A549 (cell line): ENCODE results near the gene APOA1. TPM values are rescaled to one million over a fixed set of nuclear protein-coding genes. Genes with fewer than 3 reads are reported as not detected.
A peak's percentile ranks its signal among the peaks of the same experiment; 100 is the strongest.

Source experiments
- ATAC-seq, 2 experiments: fragments of 200-7000 bp in 1 of 2; fragments of >200 bp in 1 of 2; cut with Nextera tagmentation in 1 of 2; cut with Tn5 transposase in 1 of 2; 3 replicates each; pipeline versions ENCODE4 v1.8.0 to v1.9.1; 2018 to 2020; ENCODE audit warnings: mild to moderate bottlenecking in 1 of 2, moderate library complexity in 1 of 2
- CTCF ChIA-PET: fragments of 300-600 bp; sonication (Branson Sonifier 250); formaldehyde crosslinking; extraction: SDS; loops from one replicate; lab custom pipeline; 2021; ENCODE audit warnings: antibody characterized with exemption, inconsistent platforms; lab: Yijun Ruan, JAX
- POLR2A ChIA-PET: fragments of 350-600 bp; formaldehyde crosslinking; extraction: SDS; loops from one replicate; lab custom pipeline; 2021; ENCODE audit warnings: antibody characterized with exemption, inconsistent platforms; lab: Yijun Ruan, JAX
- DNase-seq, 2 experiments: peaks; one replicate each; pipeline versions ENCODE4 v3.0.0 to v3.0.0-alpha.2; 2011 to 2016; ENCODE audit warnings: low read depth in 1 of 2, low spot score in 1 of 2
- FAIRE-seq: peaks from 2 replicates; lab custom pipeline; 2011; peaks lifted over from hg19 to GRCh38; lab: Jason Lieb, UNC
- H3K27ac ChIP-seq, 2 experiments: fragments of >200 bp; sonication (Bioruptor Twin); formaldehyde crosslinking; 3 replicates each; pipeline ENCODE4 v1.5.1; 2016 to 2017
- H3K4me1 ChIP-seq: fragments of >200 bp; sonication (Bioruptor Twin); formaldehyde crosslinking; 3 replicates; pipeline ENCODE4 v1.6.1; 2016
- H3K4me2 ChIP-seq: fragments of >200 bp; sonication (Bioruptor Twin); formaldehyde crosslinking; 3 replicates; pipeline ENCODE4 v1.6.1; 2016
- H3K4me3 ChIP-seq: fragments of >200 bp; sonication (Bioruptor Twin); formaldehyde crosslinking; 3 replicates; pipeline ENCODE4 v1.5.1; 2016
- H3K9me3 ChIP-seq: fragments of >200 bp; sonication (Bioruptor Twin); formaldehyde crosslinking; 3 replicates; pipeline ENCODE4 v1.6.1; 2016
- ATOH8 ChIP-seq: fragments of 250-450 bp; sonication (Bioruptor Pico); IDR thresholded peaks from 2 replicates; pipeline ENCODE4 v1.5.0; 2020; ENCODE audit warnings: low read depth, mild to moderate bottlenecking, moderate library complexity
- BCL3 ChIP-seq: fragments of >200 bp; sonication (Bioruptor Twin); formaldehyde crosslinking; IDR thresholded peaks from 3 replicates; pipeline ENCODE4 v1.6.1; 2016
- EHF ChIP-seq: fragments of 250-450 bp; sonication (Bioruptor Pico); IDR thresholded peaks from 2 replicates; pipeline ENCODE4 v1.5.0; 2020; ENCODE audit warnings: mild to moderate bottlenecking
- ELK1 ChIP-seq: fragments of 150-350 bp; IDR thresholded peaks from 2 replicates; pipeline ENCODE4 v1.6.1; 2014; ENCODE audit warnings: low read depth, mild to moderate bottlenecking, low read length
- HMGXB4 ChIP-seq: fragments of 250-450 bp; sonication (Bioruptor Pico); IDR thresholded peaks from 2 replicates; pipeline ENCODE4 v1.5.0; 2021; ENCODE audit warnings: mild to moderate bottlenecking, moderate library complexity, borderline replicate concordance
- JUN ChIP-seq, 2 experiments: fragments of >200 bp; sonication (Bioruptor Twin); formaldehyde crosslinking; IDR thresholded peaks; 2 replicates in 1 of 2; 3 replicates in 1 of 2; pipeline ENCODE4 v1.6.1; 2016 to 2017
- KDM5A ChIP-seq: fragments of 200-600 bp; sonication (generic); IDR thresholded peaks from 2 replicates; pipeline ENCODE4 v1.6.1; 2016; ENCODE audit warnings: antibody characterized with exemption, mild to moderate bottlenecking
- MAFK ChIP-seq: fragments of 450-650 bp; IDR thresholded peaks from 2 replicates; pipeline ENCODE4 v1.6.1; 2014; ENCODE audit not compliant: partially characterized antibody
- MAX ChIP-seq: IDR thresholded peaks from 2 replicates; pipeline ENCODE4 v1.6.1; 2012
- MYC ChIP-seq: IDR thresholded peaks from 2 replicates; pipeline ENCODE4 v1.6.1; 2012; ENCODE audit warnings: mild to moderate bottlenecking, inconsistent platforms, low read length, improper control_type of control experiment, borderline replicate concordance
- PBX3 ChIP-seq: IDR thresholded peaks from 2 replicates; pipeline ENCODE4 v1.6.1; 2012
- PHF8 ChIP-seq: fragments of 200-600 bp; sonication (generic); IDR thresholded peaks from 2 replicates; pipeline ENCODE4 v1.6.1; 2016; ENCODE audit warnings: low read depth, mild to moderate bottlenecking, antibody characterized with exemption, moderate library complexity, borderline replicate concordance
- POLR2A ChIP-seq: IDR thresholded peaks from 2 replicates; pipeline ENCODE4 v1.6.1; 2012; ENCODE audit warnings: mild to moderate bottlenecking, low read length
- REST ChIP-seq: fragments of 200-600 bp; sonication (generic); IDR thresholded peaks from 2 replicates; pipeline ENCODE4 v1.6.1; 2016; ENCODE audit warnings: antibody characterized with exemption, mild to moderate bottlenecking, moderate library complexity
- RFX5 ChIP-seq: fragments of 450-650 bp; IDR thresholded peaks from 2 replicates; pipeline ENCODE4 v1.7.1; 2014; ENCODE audit warnings: antibody characterized with exemption, mild to moderate bottlenecking, moderate library complexity
- SMC3 ChIP-seq: fragments of >200 bp; sonication (Bioruptor Twin); formaldehyde crosslinking; IDR thresholded peaks from 3 replicates; pipeline ENCODE4 v1.6.1; 2018; ENCODE audit warnings: inconsistent platforms
- USF2 ChIP-seq: fragments of 450-650 bp; IDR thresholded peaks from 2 replicates; pipeline ENCODE4 v1.6.1; 2014; ENCODE audit warnings: antibody characterized with exemption
- WGBS: methylation state at CpG from one replicate; pipeline ENCODE4 v1.1.6; 2017; ENCODE audit errors: missing lambda C conversion rate; 5-methylcytosine and 5-hydroxymethylcytosine counted together
- polyA plus RNA-seq, 4 experiments: library from polyadenylated mRNA; depleted of rRNA in 3 of 4; stranded (reverse); fragments of >200 nt; fragmentation: RNase III in 1 of 4; extraction: RNeasy Plus Mini Kit Qiagen cat#74134 plus additional on column Dnase treatment in 1 of 4; gene quantifications; 2 replicates in 3 of 4; 3 replicates in 1 of 4; pipeline ENCODE4 v1.2.3, GENCODE V29; 2011 to 2017

APOA1 gene
- polyA plus RNA-seq, 2 of the 4 experiments (the other 2 are of a cell fraction), result 0.23 TPM; not detected in 1

- Histone ChIP-seq H3K9me3 (no peaks in the 10 kb centered on the region), H3K4me3 (peak within 1 kb of the TSS; percentile 94), H3K4me2 (peak within 1 kb of the TSS; percentile 77), H3K27ac (peak within 1 kb of the TSS; percentile 94 to 97), H3K4me1 (peaks cover 10% of the 10 kb centered on the region; the same call in 1 of the 3 replicates)
- TF ChIP-seq PBX3 (peak; percentile 58; the same call in 1 of the 2 replicates), BCL3 (peak; percentile 70; the same call in 2 of the 3 replicates), RFX5 (no peak), REST (no peak), SMC3 (no peak), ELK1 (0 out of 2 replicates have a peak, but pooled peaks have one; percentile 29), MAFK (no peak), HMGXB4 (no peak), USF2 (no peak), JUN (IDR thresholded peaks at IDR 0.05) (peak; percentile 41 to 87; a peak in 3 of 5 replicates), EHF (CRISPR knock-in tag) (no peak), PHF8 (peak; percentile 91; the same call in 1 of the 2 replicates), POLR2A (peak; percentile 76), MYC (0 out of 2 replicates have a peak, but pooled peaks have one; percentile 62), KDM5A (0 out of 2 replicates have a peak, but pooled peaks have one; percentile 33), MAX (peak; percentile 56), ATOH8 (CRISPR knock-in tag) (no peak)
- WGBS, result 3% methylated on average over 13 of the region's 56 CpGs
- DNase-seq (peak; percentile 58 to 82), ATAC-seq (peak; percentile 85 to 89), FAIRE-seq (no peak)
- POLR2A ChIA-PET, result interaction anchor here (0.6 to 1.3 kb wide), 6 partner anchors 13 to 356 kb away, joined by 3 to 6 read pairs (median 4); partner anchors contain the start of genes APOA4, BUD13, PAFAH1B2 and SIK3
- CTCF ChIA-PET, result interaction anchor here (0.5 to 8.8 kb wide), 6 partner anchors 10 to 350 kb away, joined by 3 to 114 read pairs (median 6); partner anchors contain the start of gene APOA1
Measured at GRCh38 chr11:116787786-116788486, 49.5 kb downstream of the APOA1 start, which contains the start of gene ZPR1. ZPR1 (minus strand) TSS chr11:116788023; CDS start chr11:116787990, 33 bp downstream.
